Tibial nerve (tissue), 4 donors: ENCODE data around the gene IGF1R. TPM values are rescaled to one million over a fixed set of nuclear protein-coding genes. Genes with fewer than 3 reads are reported as not detected.

Experiments used
- DNase-seq, 2 donors: peaks; one replicate each; pipeline ENCODE4 v3.0.0-alpha.2; 2019; ENCODE audit warnings: low spot score in 2 of 2
- H3K27ac ChIP-seq, 4 donors: fragments of 200-600 bp; sonication (generic) in 3 of 4; one replicate each; pipeline ENCODE4 v1.5.1; 2017 to 2019; ENCODE audit warnings: mild to moderate bottlenecking in 1 of 4
- H3K27me3 ChIP-seq, 2 donors: fragments of 200-600 bp; sonication (generic) in 1 of 2; one replicate each; pipeline versions ENCODE4 v1.5.1 to v1.6.0; 2017 to 2019
- H3K36me3 ChIP-seq, 3 donors: fragments of 200-600 bp; sonication (generic); one replicate each; pipeline ENCODE4 v1.5.1; 2018 to 2019
- H3K4me1 ChIP-seq, 4 donors: fragments of 200-600 bp; sonication (generic) in 3 of 4; one replicate each; pipeline ENCODE4 v1.5.1; 2017 to 2019
- H3K4me3 ChIP-seq, 4 donors: fragments of 200-600 bp; sonication (generic) in 3 of 4; one replicate each; pipeline ENCODE4 v1.5.1; 2017 to 2019; ENCODE audit warnings: mild to moderate bottlenecking in 1 of 4, moderate library complexity in 1 of 4
- H3K9me3 ChIP-seq, 4 donors: fragments of 200-600 bp; sonication (generic) in 3 of 4; one replicate each; pipeline ENCODE4 v1.5.1; 2017 to 2019
- EP300 ChIP-seq, 2 donors: sonication (generic); formaldehyde crosslinking; IDR thresholded peaks; one replicate each; pipeline ENCODE4 v1.6.1; 2017; ENCODE audit warnings: antibody characterized with exemption in 2 of 2, mild to moderate bottlenecking in 1 of 2
- POLR2A ChIP-seq, 2 donors: fragments of 450-650 bp; IDR thresholded peaks; one replicate each; pipeline ENCODE4 v1.6.1; 2017; ENCODE audit warnings: antibody characterized with exemption in 2 of 2, mild to moderate bottlenecking in 2 of 2, moderate library complexity in 2 of 2
- WGBS, 2 donors: methylation state at CpG; one replicate each; pipeline ENCODE4 v1.1.5; 2018; 5-methylcytosine and 5-hydroxymethylcytosine counted together
- total RNA-seq, 4 donors: library from RNA; depleted of rRNA; stranded (reverse); fragments of >200 nt; gene quantifications; one replicate each; pipeline ENCODE4 v1.1.0, GENCODE V29; 2016
- TF ChIP-seq, protein P1 (sequence below), 5 experiments: fragments of 200-600 bp in 3 of 5; fragments of 450-650 bp in 2 of 5; sonication (generic) in 3 of 5; IDR thresholded peaks; one replicate each; pipeline ENCODE4 v1.5.1; 2016 to 2019; ENCODE audit warnings: antibody characterized with exemption in 5 of 5, mild to moderate bottlenecking in 3 of 5, moderate library complexity in 2 of 5

Gene IGF1R
- total RNA-seq, 4 donors from 2014 or later, result 82.5 to 164 (median 111) TPM

DNA sequence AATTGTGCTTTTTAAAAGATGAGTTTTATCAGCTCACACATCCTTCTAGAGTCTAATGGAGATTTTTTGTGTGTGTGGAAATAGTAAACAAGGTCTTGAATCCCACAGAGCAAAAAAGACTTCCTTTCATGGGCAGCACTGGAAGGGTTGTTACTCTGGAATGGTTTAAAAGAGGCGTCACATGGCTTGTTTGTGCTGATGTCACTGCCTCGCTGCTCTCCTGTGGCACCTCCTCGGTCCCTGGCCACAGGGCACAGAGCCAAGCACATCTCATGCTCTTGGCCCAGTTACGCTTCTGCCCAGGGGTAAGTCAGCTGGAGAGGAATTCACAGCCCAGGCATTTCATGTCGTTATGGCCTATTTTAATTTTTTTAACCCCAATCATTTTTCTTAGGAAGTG is 306.1 kb downstream of the IGF1R start:
- WGBS, 2 donors, result 32 to 41% methylated on average over 5 of the region's 5 CpGs
- H3K4me3 ChIP-seq, result no peak overlapping the region
- no peaks in the 10 kb centered on the region for H3K9me3 ChIP-seq
- H3K27me3 ChIP-seq, result no peaks in the 10 kb centered on the region
- peak overlapping the region; percentile 41 to 86 (median 66) for H3K27ac ChIP-seq
- H3K4me1 ChIP-seq, result peaks cover 0 to 33% (median 9%) of the 10 kb centered on the region in 4 donors
- no peak for TF ChIP-seq POLR2A (IDR thresholded peaks at IDR 0.05)
- TF ChIP-seq, protein P1, sequence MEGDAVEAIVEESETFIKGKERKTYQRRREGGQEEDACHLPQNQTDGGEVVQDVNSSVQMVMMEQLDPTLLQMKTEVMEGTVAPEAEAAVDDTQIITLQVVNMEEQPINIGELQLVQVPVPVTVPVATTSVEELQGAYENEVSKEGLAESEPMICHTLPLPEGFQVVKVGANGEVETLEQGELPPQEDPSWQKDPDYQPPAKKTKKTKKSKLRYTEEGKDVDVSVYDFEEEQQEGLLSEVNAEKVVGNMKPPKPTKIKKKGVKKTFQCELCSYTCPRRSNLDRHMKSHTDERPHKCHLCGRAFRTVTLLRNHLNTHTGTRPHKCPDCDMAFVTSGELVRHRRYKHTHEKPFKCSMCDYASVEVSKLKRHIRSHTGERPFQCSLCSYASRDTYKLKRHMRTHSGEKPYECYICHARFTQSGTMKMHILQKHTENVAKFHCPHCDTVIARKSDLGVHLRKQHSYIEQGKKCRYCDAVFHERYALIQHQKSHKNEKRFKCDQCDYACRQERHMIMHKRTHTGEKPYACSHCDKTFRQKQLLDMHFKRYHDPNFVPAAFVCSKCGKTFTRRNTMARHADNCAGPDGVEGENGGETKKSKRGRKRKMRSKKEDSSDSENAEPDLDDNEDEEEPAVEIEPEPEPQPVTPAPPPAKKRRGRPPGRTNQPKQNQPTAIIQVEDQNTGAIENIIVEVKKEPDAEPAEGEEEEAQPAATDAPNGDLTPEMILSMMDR (IDR thresholded peaks at IDR 0.05), result no peak
- peak in 1 of 2 donors; percentile 38 for TF ChIP-seq EP300 (IDR thresholded peaks at IDR 0.05)
- peak; percentile 64 to 70 for DNase-seq
- H3K36me3 ChIP-seq, result peaks cover 0 to 76% (median 5%) of the 10 kb centered on the region in 3 donors

DNA sequence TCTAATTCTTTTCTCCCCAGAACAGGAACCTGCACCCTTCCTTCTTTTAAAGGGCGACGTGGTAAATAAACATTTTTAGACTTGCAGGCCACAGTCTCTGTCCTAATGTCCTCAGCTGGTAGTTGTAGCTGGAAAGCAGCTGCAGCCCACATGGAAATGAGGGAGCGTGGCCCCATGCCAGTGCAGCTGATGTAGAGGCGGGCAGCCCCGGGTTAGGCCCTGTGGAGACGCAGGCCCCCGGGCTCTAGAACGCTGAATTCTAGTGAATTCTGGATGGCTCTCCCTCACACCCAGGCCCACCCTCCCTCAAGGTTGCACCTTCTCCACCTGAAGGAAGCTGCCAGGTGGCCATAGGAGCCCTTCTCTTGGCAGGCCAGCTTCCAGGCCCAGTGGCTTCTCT is 307.0 kb downstream of the IGF1R start:
- H3K4me1 ChIP-seq, result peaks cover 0 to 33% (median 9%) of the 10 kb centered on the region in 4 donors

DNA sequence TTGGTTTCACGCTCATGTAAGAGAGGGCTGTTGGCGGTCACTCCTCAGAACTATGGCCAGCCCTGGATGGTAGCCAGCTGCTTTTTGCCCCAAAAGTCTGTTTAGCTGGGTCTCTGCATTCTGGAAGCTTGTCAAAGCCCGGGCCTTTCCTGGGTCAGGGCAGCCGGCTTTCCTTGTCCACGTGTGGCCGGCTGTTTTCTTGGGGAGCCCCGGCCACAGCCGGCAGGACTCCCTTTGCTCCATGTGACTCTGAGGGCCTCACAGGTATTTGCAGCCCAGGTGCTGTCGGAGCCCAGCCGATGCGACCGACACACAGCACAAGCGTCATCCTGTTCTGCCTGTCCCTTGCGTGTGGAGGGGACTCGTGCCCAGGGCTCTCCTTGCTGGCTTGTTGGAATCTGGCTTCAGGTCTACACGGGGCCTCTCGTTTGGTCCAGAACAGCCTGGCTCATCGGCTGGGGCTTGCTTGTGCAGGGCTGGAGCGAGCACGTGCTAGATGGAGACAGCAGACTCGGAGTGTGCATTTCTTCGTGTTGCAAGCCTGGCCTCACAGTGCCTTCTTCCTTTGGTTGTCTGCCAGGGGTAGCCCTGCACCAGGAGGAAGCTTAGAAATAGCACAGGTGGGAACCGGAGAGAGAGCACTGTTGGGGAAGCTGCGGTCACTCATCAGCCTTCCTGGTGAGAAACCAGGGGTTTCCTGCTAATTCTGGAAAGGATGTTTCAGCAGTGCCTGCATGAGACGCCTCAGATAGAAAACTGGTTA is 307.8 kb downstream of the IGF1R start:
- peaks cover 0 to 5% (median 0%) of the 10 kb centered on the region in 4 donors for H3K9me3 ChIP-seq
- H3K4me3 ChIP-seq, result no peak overlapping the region
- WGBS, 2 donors, result 83% methylated on average over 24 of the region's 25 CpGs
- TF ChIP-seq, protein P1 (IDR thresholded peaks at IDR 0.05), result no peak
- TF ChIP-seq EP300 (IDR thresholded peaks at IDR 0.05) (no peak), POLR2A (IDR thresholded peaks at IDR 0.05) (no peak)
- peaks cover 0 to 76% (median 5%) of the 10 kb centered on the region in 3 donors for H3K36me3 ChIP-seq
- no peaks in the 10 kb centered on the region for H3K27me3 ChIP-seq
- DNase-seq, result no peak
- H3K27ac ChIP-seq, result peak overlapping the region in 3 of 4 donors; percentile 33 to 86 (median 85)
- peaks cover 0 to 33% (median 9%) of the 10 kb centered on the region in 4 donors for H3K4me1 ChIP-seq

More for the DNA sequence above, 307.0 kb downstream of the IGF1R start:
- peak; percentile 22 to 49 for DNase-seq
- Histone ChIP-seq H3K27ac (peak overlapping the region; percentile 32 to 86 (median 59)), H3K36me3 (peaks cover 0 to 76% (median 5%) of the 10 kb centered on the region in 3 donors), H3K4me3 (no peak overlapping the region), H3K27me3 (no peaks in the 10 kb centered on the region), H3K9me3 (no peaks in the 10 kb centered on the region)
- TF ChIP-seq, protein P1 (IDR thresholded peaks at IDR 0.05), result no peak
- TF ChIP-seq EP300 (IDR thresholded peaks at IDR 0.05), result peak in 1 of 2 donors; percentile 8
- no peak for TF ChIP-seq POLR2A (IDR thresholded peaks at IDR 0.05)
- 51 to 58% methylated on average over 8 of the region's 8 CpGs for WGBS, 2 donors

DNA sequence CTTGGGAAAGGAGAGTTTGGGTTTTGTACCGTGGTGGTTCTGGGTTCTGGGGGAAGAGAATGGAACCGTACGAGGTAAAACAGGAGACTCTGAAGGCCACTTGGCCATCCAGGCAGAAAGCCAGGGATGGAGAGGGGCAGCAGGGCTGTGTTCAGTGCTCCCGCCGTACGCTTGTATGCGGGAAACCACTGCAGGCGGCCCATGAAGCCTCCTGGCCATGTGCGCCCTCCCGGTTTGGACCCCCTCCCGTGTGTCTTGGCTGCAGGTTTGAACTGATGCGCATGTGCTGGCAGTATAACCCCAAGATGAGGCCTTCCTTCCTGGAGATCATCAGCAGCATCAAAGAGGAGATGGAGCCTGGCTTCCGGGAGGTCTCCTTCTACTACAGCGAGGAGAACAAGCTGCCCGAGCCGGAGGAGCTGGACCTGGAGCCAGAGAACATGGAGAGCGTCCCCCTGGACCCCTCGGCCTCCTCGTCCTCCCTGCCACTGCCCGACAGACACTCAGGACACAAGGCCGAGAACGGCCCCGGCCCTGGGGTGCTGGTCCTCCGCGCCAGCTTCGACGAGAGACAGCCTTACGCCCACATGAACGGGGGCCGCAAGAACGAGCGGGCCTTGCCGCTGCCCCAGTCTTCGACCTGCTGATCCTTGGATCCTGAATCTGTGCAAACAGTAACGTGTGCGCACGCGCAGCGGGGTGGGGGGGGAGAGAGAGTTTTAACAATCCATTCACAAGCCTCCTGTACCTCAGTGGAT is 308.6 kb downstream of the IGF1R start:
- Histone ChIP-seq H3K27ac (no peak overlapping the region), H3K36me3 (peaks cover 0 to 76% (median 5%) of the 10 kb centered on the region in 3 donors)
- WGBS, 2 donors, result 88 to 94% methylated on average over 32 to 37 of the region's 39 CpGs

More for the DNA sequence above, 308.6 kb downstream of the IGF1R start:
- Histone ChIP-seq H3K9me3 (peaks cover 0 to 12% (median 0%) of the 10 kb centered on the region in 4 donors), H3K4me1 (peaks cover 0 to 33% (median 9%) of the 10 kb centered on the region in 4 donors), H3K27me3 (no peaks in the 10 kb centered on the region), H3K4me3 (no peak overlapping the region)
- TF ChIP-seq, protein P1 (IDR thresholded peaks at IDR 0.05), result no peak
- TF ChIP-seq POLR2A (IDR thresholded peaks at IDR 0.05) (no peak), EP300 (IDR thresholded peaks at IDR 0.05) (no peak)
- DNase-seq, result no peak
